B cell (primary cell): ENCODE data around the gene PIPOX. TPM values are rescaled to one million over a fixed set of nuclear protein-coding genes. Genes with fewer than 3 reads are reported as not detected.

ENCODE experiments used
- ATAC-seq: fragments of 200-7000 bp; cut with Tn5 transposase; one replicate; pipeline ENCODE4 v1.10.0; 2021; ENCODE audit warnings: low read depth, mild to moderate bottlenecking, moderate number of reproducible peaks, moderate library complexity
- CTCF ChIA-PET: fragments of 350-600 bp; sonication (Branson Sonifier 250); formaldehyde crosslinking; loops from one replicate; lab custom pipeline; 2021; ENCODE audit warnings: antibody characterized with exemption, inconsistent platforms; lab: Charles Lee
- POLR2A ChIA-PET: fragments of 350-600 bp; sonication (Branson Sonifier 250); formaldehyde crosslinking; loops from one replicate; lab custom pipeline; 2021; ENCODE audit warnings: antibody characterized with exemption; lab: Charles Lee
- DNase-seq: peaks from one replicate; pipeline ENCODE4 v3.0.0; 2013
- H2AFZ ChIP-seq: 2 replicates; pipeline ENCODE4 v1.6.1; 2012; ENCODE audit warnings: mild to moderate bottlenecking, low read depth, low read length; ENCODE audit not compliant: insufficient read depth, poor library complexity, severe bottlenecking
- H3K27ac ChIP-seq, 2 donors: 1 replicate in 1 of 2; 2 replicates in 1 of 2; pipeline ENCODE4 v1.5.1; 2012 to 2013; ENCODE audit warnings: low read length in 2 of 2, mild to moderate bottlenecking in 2 of 2, moderate library complexity in 1 of 2
- H3K27me3 ChIP-seq, 4 experiments: fragments of 200-600 bp in 1 of 4; sonication (generic) in 1 of 4; replicated peaks in 1 of 4; 1 replicate in 2 of 4; 2 replicates in 2 of 4; pipeline versions ENCODE4 v1.6.1 to v1.7.0; 2013 to 2016; ENCODE audit warnings: low read length in 3 of 4, mild to moderate bottlenecking in 2 of 4, mixed read lengths in 1 of 4, moderate library complexity in 1 of 4; ENCODE audit not compliant: insufficient read depth in 4 of 4, control insufficient read depth in 3 of 4; ENCODE audit errors: control extremely low read depth in 1 of 4
- H3K36me3 ChIP-seq, 2 experiments: replicated peaks in 1 of 2; 1 replicate in 1 of 2; 2 replicates in 1 of 2; pipeline versions ENCODE4 v1.6.1 to v1.7.1; 2013; ENCODE audit warnings: low read length in 1 of 2; ENCODE audit not compliant: insufficient read depth in 2 of 2, control insufficient read depth in 1 of 2; ENCODE audit errors: control extremely low read depth in 1 of 2, extremely low read depth in 1 of 2
- H3K4me1 ChIP-seq, 2 donors: fragments of 200-600 bp in 1 of 2; sonication (generic) in 1 of 2; 1 replicate in 1 of 2; 2 replicates in 1 of 2; pipeline versions ENCODE4 v1.5.1 to v1.6.1; 2013 to 2017; ENCODE audit warnings: low read length in 2 of 2; ENCODE audit not compliant: control insufficient read depth in 2 of 2, insufficient read depth in 2 of 2
- H3K4me2 ChIP-seq: replicated peaks from 2 replicates; pipeline ENCODE3; 2012; ENCODE audit warnings: mild to moderate bottlenecking, low read depth, low read length; ENCODE audit not compliant: poor library complexity, severe bottlenecking
- H3K4me3 ChIP-seq, 5 experiments: fragments of 200-600 bp in 1 of 5; sonication (generic) in 1 of 5; 1 replicate in 3 of 5; 2 replicates in 2 of 5; pipeline versions ENCODE4 v1.5.1 to v1.7.0; 2011 to 2016; ENCODE audit warnings: low read length in 4 of 5, mild to moderate bottlenecking in 4 of 5, low read depth in 2 of 5, control low read depth in 1 of 5, moderate library complexity in 1 of 5; ENCODE audit not compliant: insufficient read depth in 1 of 5; ENCODE audit errors: control extremely low read depth in 1 of 5, extremely low read depth in 1 of 5
- H3K79me2 ChIP-seq: fragments of 200-600 bp; sonication (generic); one replicate; pipeline ENCODE4 v1.6.0; 2016; ENCODE audit warnings: low read length; ENCODE audit not compliant: control insufficient read depth, insufficient read depth
- H3K9ac ChIP-seq: fragments of 200-600 bp; sonication (generic); 2 replicates; pipeline ENCODE4 v1.6.1; 2017; ENCODE audit warnings: mild to moderate bottlenecking, low read length, moderate library complexity
- H3K9me3 ChIP-seq, 3 donors: one replicate each; pipeline versions ENCODE4 v1.6.1 to v1.7.1; 2013; ENCODE audit warnings: low read length in 2 of 3; ENCODE audit not compliant: control insufficient read depth in 2 of 3, insufficient read depth in 1 of 3; ENCODE audit errors: control extremely low read depth in 1 of 3
- H4K20me1 ChIP-seq: 2 replicates; pipeline ENCODE4 v1.6.0; 2012; ENCODE audit warnings: mild to moderate bottlenecking, low read length; ENCODE audit not compliant: insufficient read depth, control insufficient read depth, poor library complexity, severe bottlenecking
- H3K27ac Mint-ChIP-seq: one replicate; pipeline ENCODE4 v1.8.0; 2021; ENCODE audit warnings: mixed read lengths
- H3K27me3 Mint-ChIP-seq: one replicate; pipeline ENCODE4 v1.8.0; 2021; ENCODE audit warnings: mixed read lengths
- H3K4me1 Mint-ChIP-seq: one replicate; pipeline ENCODE4 v1.8.0; 2021; ENCODE audit warnings: mixed read lengths
- H3K4me3 Mint-ChIP-seq: one replicate; pipeline ENCODE4 v1.8.0; 2021; ENCODE audit warnings: mixed read lengths
- H3K9me3 Mint-ChIP-seq: one replicate; pipeline ENCODE4 v1.8.0; 2022; ENCODE audit warnings: mixed read lengths; ENCODE audit not compliant: insufficient read depth
- EZH2 ChIP-seq: IDR thresholded peaks from 2 replicates; pipeline ENCODE4 v1.6.1; 2012; ENCODE audit warnings: borderline replicate concordance, low read depth, mild to moderate bottlenecking, moderate library complexity, low read length; ENCODE audit not compliant: insufficient read depth, poor library complexity, severe bottlenecking
- WGBS: methylation state at CpG from one replicate; pipeline ENCODE4 v1.1.5; 2013; ENCODE audit warnings: missing lambda C conversion rate; ENCODE audit not compliant: insufficient coverage; 5-methylcytosine and 5-hydroxymethylcytosine counted together
- intact Hi-C: fragments of 100-400 bp; cut with micrococcal nuclease; formaldehyde crosslinking; loops from one replicate; pipeline ENCODE4 v1.10.0; 2022
- polyA plus RNA-seq: library from polyadenylated mRNA; depleted of rRNA; stranded (reverse); fragments of >200 nt; gene quantifications from 2 replicates; pipeline ENCODE4 v1.2.3, GENCODE V29; 2012
- total RNA-seq, 2 donors: library from RNA; stranded (reverse); fragments of 120-200 nt in 1 of 2; gene quantifications; 1 replicate in 1 of 2; 2 replicates in 1 of 2; pipeline versions ENCODE4 v1.2.3 to v1.2.4, GENCODE V29; 2013 to 2022
- TF ChIP-seq, protein P1 (sequence below): fragments of 200-600 bp; IDR thresholded peaks from one replicate; pipeline ENCODE4 v1.8.0; 2022; ENCODE audit warnings: antibody characterized with exemption, mild to moderate bottlenecking

PIPOX gene
- total and polyA plus RNA-seq, 2 donors (not counting 1 experiment from before 2014, with no cell fraction given): 0.95 to 15.0 TPM

DNA sequence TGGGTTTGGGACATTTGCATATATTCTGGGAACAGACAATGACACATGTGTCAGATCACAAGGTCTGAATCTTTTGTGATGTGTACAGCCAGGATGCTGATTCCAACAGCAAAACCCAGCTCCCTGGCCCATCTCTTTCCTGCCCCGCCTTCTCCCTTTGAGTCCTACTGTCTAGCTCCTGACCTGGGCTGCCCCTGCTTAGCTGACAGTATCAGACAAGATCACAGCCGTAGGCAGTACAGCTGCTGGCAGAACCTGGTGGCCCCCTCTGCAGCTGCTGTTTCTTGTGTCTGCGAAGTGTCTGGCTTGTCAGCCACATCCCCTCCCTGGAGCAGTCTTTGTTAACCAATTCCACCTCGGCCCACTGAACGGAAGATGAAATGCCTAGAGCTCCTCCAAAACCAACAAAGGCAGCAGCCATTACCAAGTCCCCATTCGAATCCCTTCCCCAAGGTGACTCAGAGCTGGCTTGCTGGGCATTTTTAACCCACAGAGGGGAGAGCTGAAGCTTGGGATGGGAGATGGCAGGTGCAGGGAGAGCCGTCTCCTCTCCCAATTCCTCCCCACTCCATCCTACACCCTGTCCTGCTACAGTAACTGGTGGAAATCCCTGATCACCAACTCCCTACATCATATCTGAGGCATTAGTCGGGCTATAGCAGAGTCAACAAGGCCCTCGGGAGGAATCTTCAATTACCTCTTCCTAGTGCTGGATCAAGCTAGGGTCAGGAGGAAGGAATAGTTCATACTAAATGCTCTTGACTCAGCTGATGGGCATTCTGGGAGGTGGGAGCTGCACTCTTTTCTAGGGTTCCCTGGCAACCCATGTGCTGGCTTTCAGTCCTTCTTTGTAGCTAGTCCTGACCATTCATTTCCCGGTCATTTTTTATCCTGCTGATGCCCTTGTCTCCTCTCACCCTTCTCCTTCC is 5.8 kb downstream of the PIPOX start:
- H3K79me2 ChIP-seq: no peaks in the 10 kb centered on the region
- intact Hi-C loops: no loop called here
- H3K27me3 ChIP-seq: no peaks in the 10 kb centered on the region
- H3K4me1 ChIP-seq: no peaks in the 10 kb centered on the region
- H3K4me1 Mint-ChIP-seq: no peaks in the 10 kb centered on the region
- ATAC-seq: no peak
- no peak overlapping the region for H2AFZ ChIP-seq
- 87% methylated on average over 3 of the region's 10 CpGs for WGBS
- no peaks in the 10 kb centered on the region for H3K9me3 ChIP-seq
- no peaks in the 10 kb centered on the region for H4K20me1 ChIP-seq
- TF ChIP-seq, protein P1, sequence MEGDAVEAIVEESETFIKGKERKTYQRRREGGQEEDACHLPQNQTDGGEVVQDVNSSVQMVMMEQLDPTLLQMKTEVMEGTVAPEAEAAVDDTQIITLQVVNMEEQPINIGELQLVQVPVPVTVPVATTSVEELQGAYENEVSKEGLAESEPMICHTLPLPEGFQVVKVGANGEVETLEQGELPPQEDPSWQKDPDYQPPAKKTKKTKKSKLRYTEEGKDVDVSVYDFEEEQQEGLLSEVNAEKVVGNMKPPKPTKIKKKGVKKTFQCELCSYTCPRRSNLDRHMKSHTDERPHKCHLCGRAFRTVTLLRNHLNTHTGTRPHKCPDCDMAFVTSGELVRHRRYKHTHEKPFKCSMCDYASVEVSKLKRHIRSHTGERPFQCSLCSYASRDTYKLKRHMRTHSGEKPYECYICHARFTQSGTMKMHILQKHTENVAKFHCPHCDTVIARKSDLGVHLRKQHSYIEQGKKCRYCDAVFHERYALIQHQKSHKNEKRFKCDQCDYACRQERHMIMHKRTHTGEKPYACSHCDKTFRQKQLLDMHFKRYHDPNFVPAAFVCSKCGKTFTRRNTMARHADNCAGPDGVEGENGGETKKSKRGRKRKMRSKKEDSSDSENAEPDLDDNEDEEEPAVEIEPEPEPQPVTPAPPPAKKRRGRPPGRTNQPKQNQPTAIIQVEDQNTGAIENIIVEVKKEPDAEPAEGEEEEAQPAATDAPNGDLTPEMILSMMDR: no peak
- TF ChIP-seq EZH2: no peak
- no peaks in the 10 kb centered on the region for H3K9me3 Mint-ChIP-seq
- H3K4me3 Mint-ChIP-seq: no peak overlapping the region
- H3K27ac ChIP-seq: no peak overlapping the region
- no peak overlapping the region for H3K4me3 ChIP-seq
- no peak overlapping the region for H3K27ac Mint-ChIP-seq
- H3K27me3 Mint-ChIP-seq: peaks cover 29% of the 10 kb centered on the region
- ChIA-PET CTCF (no interaction called here), POLR2A (no interaction called here)
- H3K36me3 ChIP-seq: no peaks in the 10 kb centered on the region
- H3K4me2 ChIP-seq: no peak overlapping the region
- H3K9ac ChIP-seq: no peak overlapping the region
- no peak for DNase-seq

- no peaks in the 10 kb centered on the region for H3K36me3 ChIP-seq
- H3K4me3 ChIP-seq: no peak overlapping the region
- H3K4me1 Mint-ChIP-seq: no peaks in the 10 kb centered on the region
- 87% methylated on average over 4 of the region's 11 CpGs for WGBS
- no peak overlapping the region for H3K4me2 ChIP-seq
- TF ChIP-seq, protein P1: no peak
- TF ChIP-seq EZH2: no peak
- peaks cover 29% of the 10 kb centered on the region for H3K27me3 Mint-ChIP-seq
- ATAC-seq: no peak
- H3K9me3 Mint-ChIP-seq: no peaks in the 10 kb centered on the region
- H3K27ac Mint-ChIP-seq: no peak overlapping the region
- no peak for DNase-seq
- H3K79me2 ChIP-seq: no peaks in the 10 kb centered on the region
- no peak overlapping the region for H3K4me3 Mint-ChIP-seq
- no peak overlapping the region for H3K27ac ChIP-seq
- no peaks in the 10 kb centered on the region for H3K4me1 ChIP-seq
- intact Hi-C loops: no loop called here
- H4K20me1 ChIP-seq: no peaks in the 10 kb centered on the region
- no peaks in the 10 kb centered on the region for H3K9me3 ChIP-seq
- POLR2A ChIA-PET: no interaction called here
- CTCF ChIA-PET: no interaction called here
- H3K27me3 ChIP-seq: no peaks in the 10 kb centered on the region
- H3K9ac ChIP-seq: no peak overlapping the region
- no peak overlapping the region for H2AFZ ChIP-seq
Measured at GRCh38 chr17:29049541-29050145, 6.7 kb downstream of the PIPOX start.
